ENCODE data around the gene PCNX2.
A peak's percentile ranks its signal among the peaks of the same experiment; 100 is the strongest.

Gene PCNX2

GRCh38 chr1:233057836-233058235, 237.7 kb downstream of the PCNX2 start:
- DNase-seq: no peak

- DNase-seq: no peak
Observed at GRCh38 chr1:233055879-233056641, 239.5 kb downstream of the PCNX2 start.

GRCh38 chr1:233045588-233045987, 249.9 kb downstream of the PCNX2 start:
- no peak for DNase-seq

GRCh38 chr1:233042834-233043233, 252.7 kb downstream of the PCNX2 start:
- DNase-seq: no peak

GRCh38 chr1:233040494-233040893, 255.0 kb downstream of the PCNX2 start:
- no peak for DNase-seq

- DNase-seq: no peak
Observed at GRCh38 chr1:233038581-233038980, 256.9 kb downstream of the PCNX2 start.

GRCh38 chr1:233037843-233038242, 257.7 kb downstream of the PCNX2 start:
- DNase-seq: no peak

GRCh38 chr1:233034836-233035235, 260.7 kb downstream of the PCNX2 start:
- DNase-seq: no peak

GRCh38 chr1:233033361-233033760, 262.2 kb downstream of the PCNX2 start:
- no peak for DNase-seq

- DNase-seq: no peak
Observed at GRCh38 chr1:233032916-233033315, 262.6 kb downstream of the PCNX2 start.

GRCh38 chr1:233031521-233031920, 264.0 kb downstream of the PCNX2 start:
- DNase-seq: no peak

- DNase-seq: no peak
Observed at GRCh38 chr1:233027046-233027445, 268.5 kb downstream of the PCNX2 start.

- DNase-seq: no peak
Observed at GRCh38 chr1:233025567-233025966, 270.0 kb downstream of the PCNX2 start.

GRCh38 chr1:233025157-233025556, 270.4 kb downstream of the PCNX2 start:
- peak; percentile 22 for DNase-seq

GRCh38 chr1:233024199-233024598, 271.3 kb downstream of the PCNX2 start:
- DNase-seq: no peak

- DNase-seq: no peak
Observed at GRCh38 chr1:233022246-233022645, 273.3 kb downstream of the PCNX2 start.

- no peak for DNase-seq
Observed at GRCh38 chr1:233020426-233020825, 275.1 kb downstream of the PCNX2 start.

GRCh38 chr1:233019778-233020325, 275.7 kb downstream of the PCNX2 start:
- no peak for DNase-seq

- no peak for DNase-seq
Observed at GRCh38 chr1:233019083-233019482, 276.4 kb downstream of the PCNX2 start.

GRCh38 chr1:233016798-233017197, 278.7 kb downstream of the PCNX2 start:
- DNase-seq: no peak

GRCh38 chr1:233015965-233016364, 279.6 kb downstream of the PCNX2 start:
- DNase-seq: no peak

- DNase-seq: no peak
Observed at GRCh38 chr1:233012021-233012420, 283.5 kb downstream of the PCNX2 start.

- no peak for DNase-seq
Observed at GRCh38 chr1:233010146-233010545, 285.4 kb downstream of the PCNX2 start.

GRCh38 chr1:233006541-233006973, 289.0 kb downstream of the PCNX2 start:
- DNase-seq: no peak

GRCh38 chr1:233006108-233006507, 289.4 kb downstream of the PCNX2 start:
- no peak for DNase-seq
